Endothelial cell of umbilical vein (primary cell): ENCODE measurements around the gene FIGNL2. TPM values are rescaled to one million over a fixed set of nuclear protein-coding genes. Genes with fewer than 3 reads are reported as not detected.

Experiments used
- BruUV-seq: library from RNA; stranded (reverse); fragments of 400-500 nt; replicated peaks from 2 replicates; lab custom pipeline; 2021; lab: Mats Ljungman, UMichigan
- CTCF ChIA-PET: fragments of 300-600, 350-600 bp; sonication (Branson Sonifier 250); formaldehyde crosslinking; loops from one replicate; lab custom pipeline; 2021; ENCODE audit warnings: antibody characterized with exemption, inconsistent platforms; lab: Charles Lee
- POLR2A ChIA-PET: fragments of 300-600, 350-600 bp; sonication (Branson Sonifier 250); formaldehyde crosslinking; loops from one replicate; lab custom pipeline; 2021; ENCODE audit warnings: antibody characterized with exemption, inconsistent platforms; lab: Charles Lee
- DNase-seq: peaks from one replicate; pipeline ENCODE4 v3.0.0-alpha.2; 2011; ENCODE audit warnings: low read depth, low spot score
- FAIRE-seq: peaks from 2 replicates; lab custom pipeline; 2011; peaks lifted over from hg19 to GRCh38; lab: Jason Lieb, UNC
- H2AFZ ChIP-seq: 2 replicates; pipeline ENCODE4 v1.6.0; 2012; ENCODE audit warnings: low read depth, low read length, control low read depth, inconsistent platforms
- H3K27ac ChIP-seq: 2 replicates; pipeline ENCODE4 v1.5.1; 2011; ENCODE audit warnings: low read depth, mild to moderate bottlenecking, control low read depth, low read length, moderate library complexity; ENCODE audit not compliant: insufficient read depth
- H3K27me3 ChIP-seq, 2 experiments: 2 replicates each; pipeline versions ENCODE4 v1.6.0 to v1.6.1; 2011; ENCODE audit warnings: low read length in 2 of 2, mixed read lengths in 1 of 2; ENCODE audit not compliant: control insufficient read depth in 2 of 2, insufficient read depth in 2 of 2
- H3K36me3 ChIP-seq, 2 experiments: 2 replicates in 1 of 2; 3 replicates in 1 of 2; pipeline ENCODE4 v1.5.1; 2011; ENCODE audit warnings: low read length in 2 of 2, mild to moderate bottlenecking in 1 of 2, moderate library complexity in 1 of 2; ENCODE audit not compliant: control insufficient read depth in 2 of 2, insufficient read depth in 2 of 2; ENCODE audit errors: extremely low read depth in 1 of 2
- H3K4me1 ChIP-seq: 3 replicates; pipeline ENCODE4 v1.5.1; 2011; ENCODE audit warnings: mild to moderate bottlenecking, low read length; ENCODE audit not compliant: control insufficient read depth, insufficient read depth; ENCODE audit errors: extremely low read depth
- H3K4me2 ChIP-seq: 2 replicates; pipeline ENCODE4 v1.6.1; 2011; ENCODE audit warnings: low read length, control low read depth, mixed read lengths; ENCODE audit not compliant: insufficient read depth
- H3K4me3 ChIP-seq, 3 experiments: fragments of 200-600 bp in 1 of 3; sonication (generic), shearing (Covaris generic) in 1 of 3; replicated peaks in 1 of 3; 2 replicates each; pipeline ENCODE4 v1.5.1; 2011 to 2016; ENCODE audit warnings: control low read depth in 3 of 3, low read length in 3 of 3, mild to moderate bottlenecking in 2 of 3, inconsistent platforms in 1 of 3, low read depth in 1 of 3, moderate library complexity in 1 of 3; ENCODE audit not compliant: insufficient read depth in 1 of 3
- H3K79me2 ChIP-seq: 2 replicates; pipeline ENCODE4 v1.6.0; 2012; ENCODE audit warnings: low read length, inconsistent platforms; ENCODE audit not compliant: control insufficient read depth, insufficient read depth
- H3K9ac ChIP-seq: replicated peaks from 2 replicates; pipeline ENCODE3; 2011; ENCODE audit warnings: low read length, control low read depth; ENCODE audit not compliant: insufficient read depth; ENCODE audit errors: extremely low read depth
- H3K9me1 ChIP-seq: replicated peaks from 3 replicates; pipeline ENCODE4 v1.6.0; 2011; ENCODE audit warnings: mild to moderate bottlenecking, low read length; ENCODE audit not compliant: control insufficient read depth, insufficient read depth; ENCODE audit errors: extremely low read depth
- H3K9me3 ChIP-seq: replicated peaks from 2 replicates; pipeline ENCODE4 v1.5.1; 2012; ENCODE audit warnings: low read length, inconsistent platforms; ENCODE audit not compliant: control insufficient read depth, insufficient read depth
- H4K20me1 ChIP-seq: replicated peaks from 2 replicates; pipeline ENCODE3; 2011; ENCODE audit warnings: mild to moderate bottlenecking, low read length; ENCODE audit not compliant: control insufficient read depth, insufficient read depth; ENCODE audit errors: extremely low read depth
- EZH2 ChIP-seq: IDR thresholded peaks from 2 replicates; pipeline ENCODE4 v1.6.1; 2012; ENCODE audit warnings: borderline replicate concordance, low read depth, mild to moderate bottlenecking, moderate library complexity, low read length, inconsistent platforms; ENCODE audit not compliant: severe bottlenecking
- FOS ChIP-seq: IDR thresholded peaks from 2 replicates; pipeline ENCODE4 v1.6.1; 2011; ENCODE audit warnings: mild to moderate bottlenecking, low read length, moderate library complexity, borderline replicate concordance; ENCODE audit not compliant: insufficient read depth
- GATA2 ChIP-seq: IDR thresholded peaks from 2 replicates; pipeline ENCODE4 v1.7.0; 2011; ENCODE audit warnings: low read depth, mild to moderate bottlenecking, moderate library complexity, mixed read lengths, low read length; ENCODE audit not compliant: insufficient read length, insufficient read depth
- JUN ChIP-seq: IDR thresholded peaks from 2 replicates; pipeline ENCODE4 v1.6.1; 2011; ENCODE audit warnings: borderline replicate concordance, low read depth; ENCODE audit not compliant: insufficient read length, insufficient read depth
- MAX ChIP-seq: IDR thresholded peaks from 2 replicates; pipeline ENCODE4 v1.6.1; 2011; ENCODE audit not compliant: insufficient read depth, insufficient read length
- MYC ChIP-seq: IDR thresholded peaks from one replicate; pipeline ENCODE4 v1.6.1; 2011; ENCODE audit warnings: mild to moderate bottlenecking, low read depth, low read length
- POLR2A ChIP-seq: IDR thresholded peaks from 2 replicates; pipeline ENCODE4 v1.6.1; 2012; ENCODE audit warnings: low read depth, mild to moderate bottlenecking, control low read depth, low read length
- POLR2AphosphoS5 ChIP-seq: IDR thresholded peaks from 2 replicates; pipeline ENCODE4 v1.6.1; 2012; ENCODE audit warnings: low read depth, mild to moderate bottlenecking, control low read depth, low read length, moderate library complexity; ENCODE audit not compliant: insufficient read depth
- dilution Hi-C: fragments of 300-500 bp; cut with MboI; formaldehyde crosslinking; loops from one replicate; pipeline ENCODE4 v1.15.0; 2019; ENCODE audit warnings: low sequenced_read_pairs; ENCODE audit not compliant: extremely low pct_ligation_motif_present
- intact Hi-C: fragments of 100-400 bp; cut with micrococcal nuclease; formaldehyde crosslinking; loops from one replicate; pipeline ENCODE4 v1.10.0; 2022
- polyA plus RNA-seq, 4 experiments: library from polyadenylated mRNA; depleted of rRNA in 3 of 4; stranded (reverse) in 3 of 4; unstranded in 1 of 4; fragments of >200 nt; gene quantifications; 2 replicates each; pipeline versions ENCODE4 v1.2.1 to v1.2.3, GENCODE V29; 2011 to 2012; ENCODE audit warnings: missing spikeins in 1 of 4
- total RNA-seq: library from RNA; stranded (reverse); gene quantifications from 2 replicates; pipeline ENCODE4 v1.2.3, GENCODE V29; 2021
- TF ChIP-seq, protein P1 (sequence below), 2 donors: IDR thresholded peaks; 1 replicate in 1 of 2; 2 replicates in 1 of 2; pipeline ENCODE4 v1.5.1; 2011; ENCODE audit warnings: low read length in 2 of 2, mild to moderate bottlenecking in 2 of 2, moderate library complexity in 2 of 2, control low read depth in 1 of 2, inconsistent platforms in 1 of 2, low read depth in 1 of 2; ENCODE audit not compliant: insufficient read depth in 1 of 2; ENCODE audit errors: extremely low read depth in 1 of 2

The FIGNL2 gene
- total and polyA plus RNA-seq, 2 donors (not counting 3 experiments of a cell fraction or from before 2014, with no cell fraction given): 1.4 to 2.4 TPM

GRCh38 chr12:51809193-51809592, 39.3 kb downstream of the FIGNL2 start:
- dilution Hi-C loops (no loop called here), intact Hi-C loops (no loop called here)
- Histone ChIP-seq H4K20me1 (no peaks in the 10 kb centered on the region), H3K4me2 (no peak overlapping the region), H3K9me3 (no peaks in the 10 kb centered on the region), H3K36me3 (peaks cover 0 to 7% of the 10 kb centered on the region in 2 experiments), H3K27me3 (no peaks in the 10 kb centered on the region), H3K27ac (no peak overlapping the region), H2AFZ (no peak overlapping the region), H3K79me2 (no peaks in the 10 kb centered on the region), H3K9ac (no peak overlapping the region), H3K9me1 (no peaks in the 10 kb centered on the region), H3K4me3 (no peak overlapping the region), H3K4me1 (peaks cover 4% of the 10 kb centered on the region)
- ChIA-PET CTCF (no interaction called here), POLR2A (no interaction called here)
- no TSS peak for BruUV-seq
- no peak for TF ChIP-seq FOS
- TF ChIP-seq EZH2: no peak
- no peak for TF ChIP-seq POLR2AphosphoS5
- TF ChIP-seq, protein P1, sequence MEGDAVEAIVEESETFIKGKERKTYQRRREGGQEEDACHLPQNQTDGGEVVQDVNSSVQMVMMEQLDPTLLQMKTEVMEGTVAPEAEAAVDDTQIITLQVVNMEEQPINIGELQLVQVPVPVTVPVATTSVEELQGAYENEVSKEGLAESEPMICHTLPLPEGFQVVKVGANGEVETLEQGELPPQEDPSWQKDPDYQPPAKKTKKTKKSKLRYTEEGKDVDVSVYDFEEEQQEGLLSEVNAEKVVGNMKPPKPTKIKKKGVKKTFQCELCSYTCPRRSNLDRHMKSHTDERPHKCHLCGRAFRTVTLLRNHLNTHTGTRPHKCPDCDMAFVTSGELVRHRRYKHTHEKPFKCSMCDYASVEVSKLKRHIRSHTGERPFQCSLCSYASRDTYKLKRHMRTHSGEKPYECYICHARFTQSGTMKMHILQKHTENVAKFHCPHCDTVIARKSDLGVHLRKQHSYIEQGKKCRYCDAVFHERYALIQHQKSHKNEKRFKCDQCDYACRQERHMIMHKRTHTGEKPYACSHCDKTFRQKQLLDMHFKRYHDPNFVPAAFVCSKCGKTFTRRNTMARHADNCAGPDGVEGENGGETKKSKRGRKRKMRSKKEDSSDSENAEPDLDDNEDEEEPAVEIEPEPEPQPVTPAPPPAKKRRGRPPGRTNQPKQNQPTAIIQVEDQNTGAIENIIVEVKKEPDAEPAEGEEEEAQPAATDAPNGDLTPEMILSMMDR (IDR thresholded peaks at IDR 0.05; ENCODE audit: extremely low read depth in 1 of 2, insufficient read depth in 1 of 2, low read depth in 1 of 2, low read length in 2 of 2): no peak
- TF ChIP-seq POLR2A: no peak
- TF ChIP-seq MYC: no peak
- TF ChIP-seq MAX: no peak
- no peak for TF ChIP-seq GATA2
- no peak for TF ChIP-seq JUN
- DNase-seq (no peak), FAIRE-seq (no peak)
